Omental fat pad (tissue), 4 donors: Measurements from ENCODE around the gene GZF1. TPM values are rescaled to one million over a fixed set of nuclear protein-coding genes. Genes with fewer than 3 reads are reported as not detected.

Experiments
- ATAC-seq: fragments of 150-250 bp; one replicate; pipeline ENCODE4 v1.9.1; 2016; ENCODE audit warnings: mild to moderate bottlenecking, moderate library complexity; ENCODE audit not compliant: low FRiP score
- DNase-seq: peaks from one replicate; pipeline ENCODE4 v3.0.0-alpha.2; 2019; ENCODE audit warnings: low spot score
- small RNA-seq: library from RNA; depleted of rRNA; stranded (forward); fragments of <200 nt; gene quantifications from one replicate; pipeline ENCODE3, GENCODE V24; 2016
- total RNA-seq, 4 donors: library from RNA; depleted of rRNA; stranded (reverse); fragments of >200 nt; gene quantifications; one replicate each; pipeline ENCODE4 v1.1.0, GENCODE V29; 2016
- TF ChIP-seq, protein P1 (sequence below), 3 donors: fragments of 450-650 bp; IDR thresholded peaks; one replicate each; pipeline ENCODE4 v1.5.1; 2016 to 2017; ENCODE audit warnings: antibody characterized with exemption in 3 of 3, mild to moderate bottlenecking in 3 of 3, moderate library complexity in 2 of 3

GZF1 gene
- total RNA-seq, 4 donors from 2014 or later = 12.7 to 29.0 (median 18.8) TPM

DNA sequence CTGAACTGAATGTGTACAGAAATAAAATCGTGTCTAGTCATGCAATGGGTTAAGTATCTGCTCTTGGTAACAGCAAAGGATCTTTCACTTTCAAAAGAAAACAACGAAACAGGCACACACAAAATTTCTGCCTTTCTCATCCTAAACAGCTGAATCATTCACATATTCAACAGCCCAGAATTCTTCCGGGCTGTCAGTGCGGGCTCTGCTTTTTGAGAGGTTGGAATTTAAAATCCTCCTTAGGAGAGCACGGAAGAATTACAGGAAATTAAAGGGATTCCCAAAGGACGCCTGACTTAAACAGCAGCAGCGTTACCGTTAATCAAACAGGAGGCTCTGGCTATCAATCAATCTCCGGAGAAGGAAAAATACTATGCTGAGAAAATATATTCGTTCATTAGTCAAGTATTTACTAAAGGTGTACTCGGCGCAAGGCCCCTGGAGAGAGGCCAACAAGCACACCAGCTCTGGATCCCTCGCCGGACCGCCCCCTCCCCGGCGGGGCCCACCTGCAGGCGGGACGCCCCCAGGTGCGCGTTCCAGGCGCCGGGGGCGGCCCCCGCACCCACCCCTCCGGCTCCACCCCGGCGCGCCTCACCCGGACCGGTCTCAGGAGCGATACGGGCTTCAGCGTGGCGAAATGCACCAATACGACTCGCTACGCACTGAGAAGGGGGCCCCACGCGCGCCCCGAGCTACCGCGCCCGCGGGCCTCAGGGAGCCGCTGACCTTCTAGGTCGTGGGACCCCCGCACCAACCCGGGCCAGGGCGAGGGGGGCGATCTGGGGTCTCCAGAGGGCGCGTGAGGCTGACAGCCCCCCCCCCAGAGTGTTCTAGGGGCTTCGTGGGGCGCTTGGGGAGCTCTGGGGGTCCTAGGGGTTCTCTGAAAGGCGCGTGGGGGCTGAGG lies 58.3 kb downstream of the GZF1 start:
- peak; percentile 55 for ATAC-seq
- TF ChIP-seq, protein P1, sequence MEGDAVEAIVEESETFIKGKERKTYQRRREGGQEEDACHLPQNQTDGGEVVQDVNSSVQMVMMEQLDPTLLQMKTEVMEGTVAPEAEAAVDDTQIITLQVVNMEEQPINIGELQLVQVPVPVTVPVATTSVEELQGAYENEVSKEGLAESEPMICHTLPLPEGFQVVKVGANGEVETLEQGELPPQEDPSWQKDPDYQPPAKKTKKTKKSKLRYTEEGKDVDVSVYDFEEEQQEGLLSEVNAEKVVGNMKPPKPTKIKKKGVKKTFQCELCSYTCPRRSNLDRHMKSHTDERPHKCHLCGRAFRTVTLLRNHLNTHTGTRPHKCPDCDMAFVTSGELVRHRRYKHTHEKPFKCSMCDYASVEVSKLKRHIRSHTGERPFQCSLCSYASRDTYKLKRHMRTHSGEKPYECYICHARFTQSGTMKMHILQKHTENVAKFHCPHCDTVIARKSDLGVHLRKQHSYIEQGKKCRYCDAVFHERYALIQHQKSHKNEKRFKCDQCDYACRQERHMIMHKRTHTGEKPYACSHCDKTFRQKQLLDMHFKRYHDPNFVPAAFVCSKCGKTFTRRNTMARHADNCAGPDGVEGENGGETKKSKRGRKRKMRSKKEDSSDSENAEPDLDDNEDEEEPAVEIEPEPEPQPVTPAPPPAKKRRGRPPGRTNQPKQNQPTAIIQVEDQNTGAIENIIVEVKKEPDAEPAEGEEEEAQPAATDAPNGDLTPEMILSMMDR (IDR thresholded peaks at IDR 0.05) = no peak
- DNase-seq = no peak

DNA sequence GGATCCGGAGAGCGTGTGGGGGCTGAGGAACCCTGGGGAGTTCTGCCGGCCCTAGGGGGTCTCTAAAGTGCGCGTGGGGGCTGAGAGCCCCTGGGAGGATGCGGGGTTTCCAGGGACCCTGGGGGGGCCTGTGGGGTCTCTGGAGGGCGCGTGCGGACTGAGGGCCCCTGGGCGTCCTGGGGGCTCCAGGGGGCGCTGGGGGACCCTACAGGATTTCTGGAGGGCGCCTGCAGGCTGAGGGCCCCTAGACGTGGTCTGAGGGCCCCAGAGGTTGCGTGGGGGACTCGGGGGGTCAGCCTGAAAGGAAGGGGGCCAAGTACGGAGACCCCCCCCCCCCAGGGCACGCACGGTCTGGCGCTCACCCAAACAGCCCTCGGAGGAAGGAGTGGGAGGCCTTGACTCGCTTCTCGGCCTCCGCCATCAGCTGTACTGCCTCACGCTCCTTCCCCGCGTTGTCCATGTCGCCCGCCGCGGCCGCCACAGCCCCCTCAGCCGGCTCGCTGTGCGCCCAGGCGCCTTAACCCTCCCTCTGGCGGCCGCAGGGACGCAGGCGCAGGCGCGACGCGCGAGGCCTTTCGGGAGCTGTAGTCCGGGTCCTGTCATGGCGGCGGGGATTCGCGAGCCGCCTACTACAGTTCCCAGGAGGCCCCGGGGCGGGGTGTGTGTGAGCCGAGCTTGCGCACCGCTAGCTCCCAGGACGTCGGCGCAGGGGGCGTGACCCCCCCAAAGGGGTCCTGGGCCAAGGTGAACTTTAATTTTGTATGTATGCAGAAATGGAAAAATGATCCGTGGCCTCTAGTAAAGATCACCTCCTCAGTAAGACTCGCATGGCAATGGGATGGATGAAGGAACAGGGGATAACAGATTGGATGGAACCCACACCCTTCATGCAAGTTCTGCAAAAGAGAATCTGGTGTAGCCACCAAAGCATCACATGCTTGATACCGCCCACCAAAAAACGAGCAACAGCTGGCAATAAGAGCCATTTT lies 59.3 kb downstream of the GZF1 start, which contains the start of gene NAPB:
NAPB (minus strand) TSS at position 546 of the 989 bp plus-strand sequence; CDS start at position 460, 86 bp downstream.
- DNase-seq (peak; percentile 79), ATAC-seq (peak; percentile 97)
- TF ChIP-seq, protein P1 (IDR thresholded peaks at IDR 0.05) = peak in 2 of 3 donors; percentile 48 to 52

Small RNA genes lying within 50 kb of the gene (small RNA-seq; reads per million reads assigned to genes)
- not detected for gene RNA5SP479

Other genes with a start within 250 kb of the GZF1 start
- gene NXT1, start 11.4 kb upstream of the GZF1 start, total RNA-seq = 10 to 100 TPM; 17.5 to 95.0 (median 33.3) TPM
- gene NAPB, start 59.3 kb downstream of the GZF1 start, total RNA-seq = 10 to 100 TPM in 3 of 4 donors, 1 to 10 TPM in 1; 7.0 to 14.8 (median 13.1) TPM
- gene CSTL1, start 77.5 kb downstream of the GZF1 start, total RNA-seq = not detected
- not detected for gene CST11, start 90.7 kb downstream of the GZF1 start, total RNA-seq
- not detected for gene CST8, start 128.9 kb downstream of the GZF1 start, total RNA-seq
- not detected for gene CST9L, start 206.3 kb downstream of the GZF1 start, total RNA-seq
- under 1 TPM in 1 of 4 donors, not detected in 3; 0.28 TPM for gene CST9, start 243.7 kb downstream of the GZF1 start, total RNA-seq